ENCODE data around the gene BRCA2.
"Not testable (repeated sequence)": the region's sequence is repeated elsewhere in the genome, so short reads cannot be mapped to it uniquely, and the experiment has no call there.

BRCA2 gene

GRCh38 chr13:32334671-32335070 is 19.4 kb downstream of the BRCA2 start:
- DNase-seq (ENCODE audit: low read depth, low spot score) = no peak
- CTCF ChIA-PET = interaction anchor here (1.0 to 1.2 kb wide), 3 partner anchors 11 to 20 kb away, joined by 3 to 7 read pairs (median 3); partner anchors contain the start of genes BRCA2 and ZAR1L
- H3K4me3 ChIP-seq (ENCODE audit: low read depth, low read length) = no peak overlapping the region
- POLR2A ChIA-PET = no interaction called here
- no peak for TF ChIP-seq CTCF (IDR thresholded peaks at IDR 0.05; ENCODE audit: insufficient read depth, low read length, missing control alignments)

GRCh38 chr13:32340914-32341313 is 25.6 kb downstream of the BRCA2 start:
- H3K4me3 ChIP-seq (ENCODE audit: low read depth, low read length) = no peak overlapping the region
- no peak for DNase-seq (ENCODE audit: low read depth, low spot score)
- POLR2A ChIA-PET = no interaction called here
- CTCF ChIA-PET = no interaction called here
- TF ChIP-seq CTCF (IDR thresholded peaks at IDR 0.05; ENCODE audit: insufficient read depth, low read length, missing control alignments) = no peak

GRCh38 chr13:32347651-32348050 is 32.3 kb downstream of the BRCA2 start:
- ChIA-PET POLR2A (no interaction called here), CTCF (no interaction called here)
- H3K4me3 ChIP-seq (ENCODE audit: low read depth, low read length) = no peak overlapping the region
- TF ChIP-seq CTCF (IDR thresholded peaks at IDR 0.05; ENCODE audit: insufficient read depth, low read length, missing control alignments) = no peak
- no peak for DNase-seq (ENCODE audit: low read depth, low spot score)

GRCh38 chr13:32350839-32351441 is 35.6 kb downstream of the BRCA2 start:
- H3K4me3 ChIP-seq (ENCODE audit: low read depth, low read length); DNase-seq (ENCODE audit: low read depth, low spot score); POLR2A ChIA-PET: not testable (repeated sequence)
- CTCF ChIA-PET = interaction anchor here (0.9 kb wide), 1 partner anchor 12 kb away, joined by 3 read pairs; no protein-coding TSS in a partner anchor

GRCh38 chr13:32354040-32354439 is 38.7 kb downstream of the BRCA2 start:
- CTCF ChIA-PET = no interaction called here
- no peak for TF ChIP-seq CTCF (IDR thresholded peaks at IDR 0.05; ENCODE audit: insufficient read depth, low read length, missing control alignments)
- POLR2A ChIA-PET = no interaction called here
- no peak overlapping the region for H3K4me3 ChIP-seq (ENCODE audit: low read depth, low read length)
- DNase-seq (ENCODE audit: low read depth, low spot score) = no peak

GRCh38 chr13:32355935-32356334 is 40.6 kb downstream of the BRCA2 start:
- DNase-seq (ENCODE audit: low read depth, low spot score); CTCF ChIA-PET: not testable (repeated sequence)
- POLR2A ChIA-PET = interaction anchor here (0.7 kb wide), 1 partner anchor 72 kb away, joined by 5 read pairs; the partner anchor contains the start of gene N4BP2L1

GRCh38 chr13:32362574-32362973 is 47.3 kb downstream of the BRCA2 start:
- no peak for DNase-seq (ENCODE audit: low read depth, low spot score)
- no peak overlapping the region for H3K4me3 ChIP-seq (ENCODE audit: low read depth, low read length)
- POLR2A ChIA-PET = no interaction called here
- no peak for TF ChIP-seq CTCF (IDR thresholded peaks at IDR 0.05; ENCODE audit: insufficient read depth, low read length, missing control alignments)
- CTCF ChIA-PET = interaction anchor here (1.4 kb wide), 1 partner anchor 11 kb away, joined by 3 read pairs; no protein-coding TSS in a partner anchor

More at GRCh38 chr13:32355935-32356334, 40.6 kb downstream of the BRCA2 start:
- not testable (repeated sequence) for H3K4me3 ChIP-seq (ENCODE audit: low read depth, low read length)

Data from AG04449 (cell line).